ENCODE data around the gene CYSTM1. TPM values are rescaled to one million over a fixed set of nuclear protein-coding genes. Genes with fewer than 3 reads are reported as not detected.
"Not testable (repeated sequence)": the region's sequence is repeated elsewhere in the genome, so short reads cannot be mapped to it uniquely, and the experiment has no call there.

The CYSTM1 gene
- polyA plus RNA-seq, 1 donor from 2014 or later, result 21.3 TPM

GRCh38 chr5:140142856-140143255 is 32.1 kb upstream of the CYSTM1 start:
- Mint-ChIP-seq H3K9me3 (no peaks in the 10 kb centered on the region), H3K4me3 (no peak overlapping the region), H3K4me1 (peaks cover 22 to 33% (median 30%) of the 10 kb centered on the region in 3 donors), H3K27ac (no peak overlapping the region), H3K36me3 (peaks cover 4% of the 10 kb centered on the region), H3K27me3 (peaks cover 16% of the 10 kb centered on the region)

- no peak overlapping the region for H3K4me3 Mint-ChIP-seq
- peaks cover 22 to 33% (median 31%) of the 10 kb centered on the region in 3 donors for H3K4me1 Mint-ChIP-seq
- H3K36me3 Mint-ChIP-seq, result peaks cover 3% of the 10 kb centered on the region
- peaks cover 16% of the 10 kb centered on the region for H3K27me3 Mint-ChIP-seq
- H3K27ac Mint-ChIP-seq, result peak overlapping the region in 1 of 3 donors; percentile 24
- no peaks in the 10 kb centered on the region for H3K9me3 Mint-ChIP-seq
These were observed 31.3 kb upstream of the CYSTM1 start for GRCh38 chr5:140143521-140144258.

- H3K27me3 Mint-ChIP-seq, result peaks cover 16% of the 10 kb centered on the region
- H3K9me3 Mint-ChIP-seq, result no peaks in the 10 kb centered on the region
- peak overlapping the region in 3 of 4 donors; percentile 55 to 94 (median 57) for H3K4me3 Mint-ChIP-seq
- H3K4me1 Mint-ChIP-seq, result peaks cover 20 to 31% (median 27%) of the 10 kb centered on the region in 3 donors
- no peaks in the 10 kb centered on the region for H3K36me3 Mint-ChIP-seq
- peak overlapping the region in 1 of 3 donors; percentile 63 for H3K27ac Mint-ChIP-seq
These were observed 29.7 kb upstream of the CYSTM1 start for GRCh38 chr5:140145256-140145655.

- no peak overlapping the region for H3K27ac Mint-ChIP-seq
- H3K4me3 Mint-ChIP-seq, result peak overlapping the region in 3 of 4 donors; percentile 55 to 94 (median 57)
- no peaks in the 10 kb centered on the region for H3K9me3 Mint-ChIP-seq
- peaks cover 15 to 24% (median 20%) of the 10 kb centered on the region in 3 donors for H3K4me1 Mint-ChIP-seq
- H3K36me3 Mint-ChIP-seq, result no peaks in the 10 kb centered on the region
- peaks cover 16% of the 10 kb centered on the region for H3K27me3 Mint-ChIP-seq
These were observed 29.0 kb upstream of the CYSTM1 start for GRCh38 chr5:140145818-140146522.

GRCh38 chr5:140146523-140146842 is 28.5 kb upstream of the CYSTM1 start:
- no peaks in the 10 kb centered on the region for H3K36me3 Mint-ChIP-seq
- H3K27me3 Mint-ChIP-seq, result peaks cover 16% of the 10 kb centered on the region
- no peak overlapping the region for H3K27ac Mint-ChIP-seq
- peaks cover 13 to 22% (median 18%) of the 10 kb centered on the region in 3 donors for H3K4me1 Mint-ChIP-seq
- peak overlapping the region in 1 of 4 donors; percentile 17 for H3K4me3 Mint-ChIP-seq
- no peaks in the 10 kb centered on the region for H3K9me3 Mint-ChIP-seq

GRCh38 chr5:140147460-140147859 is 27.5 kb upstream of the CYSTM1 start:
- Mint-ChIP-seq H3K27ac (no peak overlapping the region), H3K4me1 (peaks cover 12 to 22% (median 21%) of the 10 kb centered on the region in 3 donors), H3K9me3 (no peaks in the 10 kb centered on the region), H3K27me3 (peaks cover 16% of the 10 kb centered on the region), H3K4me3 (peak overlapping the region in 1 of 4 donors; percentile 42), H3K36me3 (no peaks in the 10 kb centered on the region)

- H3K27me3 Mint-ChIP-seq, result peaks cover 16% of the 10 kb centered on the region
- H3K36me3 Mint-ChIP-seq, result no peaks in the 10 kb centered on the region
- peaks cover 12 to 22% (median 21%) of the 10 kb centered on the region in 3 donors for H3K4me1 Mint-ChIP-seq
- H3K4me3 Mint-ChIP-seq, result no peak overlapping the region
- H3K9me3 Mint-ChIP-seq, result no peaks in the 10 kb centered on the region
- no peak overlapping the region for H3K27ac Mint-ChIP-seq
These were observed 26.5 kb upstream of the CYSTM1 start for GRCh38 chr5:140148508-140148907.

- Mint-ChIP-seq H3K9me3 (no peaks in the 10 kb centered on the region), H3K4me3 (no peak overlapping the region), H3K27me3 (peaks cover 8% of the 10 kb centered on the region), H3K4me1 (peaks cover 5 to 10% (median 10%) of the 10 kb centered on the region in 3 donors), H3K27ac (no peak overlapping the region), H3K36me3 (no peaks in the 10 kb centered on the region)
These were observed 24.8 kb upstream of the CYSTM1 start for GRCh38 chr5:140150201-140150600.

- Mint-ChIP-seq H3K4me1 (peaks cover 0 to 7% (median 6%) of the 10 kb centered on the region in 3 donors), H3K27ac (no peak overlapping the region), H3K36me3 (no peaks in the 10 kb centered on the region), H3K4me3 (peak overlapping the region in 1 of 4 donors; percentile 9), H3K9me3 (no peaks in the 10 kb centered on the region), H3K27me3 (peaks cover 5% of the 10 kb centered on the region)
These were observed 23.6 kb upstream of the CYSTM1 start for GRCh38 chr5:140151144-140152021.

GRCh38 chr5:140152022-140152999 is 22.7 kb upstream of the CYSTM1 start:
- H3K4me1 Mint-ChIP-seq, result peaks cover 3 to 10% (median 9%) of the 10 kb centered on the region in 3 donors
- H3K27me3 Mint-ChIP-seq, result no peaks in the 10 kb centered on the region
- H3K27ac Mint-ChIP-seq, result no peak overlapping the region

GRCh38 chr5:140153255-140153654 is 21.7 kb upstream of the CYSTM1 start:
- Mint-ChIP-seq H3K4me3 (no peak overlapping the region), H3K36me3 (no peaks in the 10 kb centered on the region), H3K9me3 (no peaks in the 10 kb centered on the region), H3K27ac (no peak overlapping the region), H3K27me3 (no peaks in the 10 kb centered on the region), H3K4me1 (peaks cover 3 to 10% (median 9%) of the 10 kb centered on the region in 3 donors)

More at GRCh38 chr5:140152022-140152999, 22.7 kb upstream of the CYSTM1 start:
- no peaks in the 10 kb centered on the region for H3K9me3 Mint-ChIP-seq
- no peaks in the 10 kb centered on the region for H3K36me3 Mint-ChIP-seq
- peak overlapping the region in 1 of 4 donors; percentile 9 for H3K4me3 Mint-ChIP-seq

- peaks cover 3 to 10% (median 7%) of the 10 kb centered on the region in 3 donors for H3K4me1 Mint-ChIP-seq
- no peaks in the 10 kb centered on the region for H3K27me3 Mint-ChIP-seq
- H3K36me3 Mint-ChIP-seq, result no peaks in the 10 kb centered on the region
- H3K9me3 Mint-ChIP-seq, result no peaks in the 10 kb centered on the region
- no peak overlapping the region for H3K4me3 Mint-ChIP-seq
- H3K27ac Mint-ChIP-seq, result no peak overlapping the region
These were observed 21.1 kb upstream of the CYSTM1 start for GRCh38 chr5:140153905-140154304.

- H3K27ac Mint-ChIP-seq, H3K4me3 Mint-ChIP-seq, H3K27me3 Mint-ChIP-seq, H3K36me3 Mint-ChIP-seq, H3K9me3 Mint-ChIP-seq, H3K4me1 Mint-ChIP-seq: not testable (repeated sequence)
These were observed 20.1 kb upstream of the CYSTM1 start for GRCh38 chr5:140154710-140155381.
